ENCODE data around the gene DEDD. TPM values are rescaled to one million over a fixed set of nuclear protein-coding genes. Genes with fewer than 3 reads are reported as not detected.

Gene DEDD
- total RNA-seq, 4 donors from 2014 or later, result 24.4 to 47.0 (median 36.6) TPM

DNA sequence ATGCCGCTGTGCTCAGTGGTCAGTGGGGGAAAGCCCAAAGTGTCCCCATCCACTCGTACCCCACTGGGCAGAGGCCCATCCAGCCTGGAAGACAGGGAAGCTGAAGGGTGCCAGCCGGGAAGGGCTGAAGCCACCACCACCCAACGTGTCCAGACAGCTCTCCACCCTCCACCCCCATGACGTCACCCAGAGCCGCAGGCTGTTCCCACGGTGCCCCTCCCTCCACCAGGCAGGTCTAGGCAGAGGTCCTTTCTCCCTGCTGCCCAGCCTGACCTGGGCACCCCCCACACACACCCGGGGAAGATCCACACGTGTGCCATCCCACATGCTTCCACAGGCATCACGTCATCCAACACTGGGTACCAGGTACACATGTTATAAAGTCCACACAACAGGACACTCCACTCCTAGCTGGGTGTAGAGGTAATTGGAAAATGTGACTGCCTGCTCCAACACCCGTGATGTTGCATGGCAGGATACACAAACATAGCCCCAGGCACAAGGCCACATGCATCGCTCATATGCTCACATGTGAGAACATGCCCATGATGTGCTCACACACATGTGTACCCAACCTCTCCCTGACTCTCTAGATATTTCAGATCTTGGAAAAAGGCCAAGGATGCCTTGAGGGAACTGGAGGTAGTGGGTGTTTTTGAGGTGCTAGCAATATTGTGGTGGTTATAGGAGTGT, 57.6 kb downstream of the DEDD start:
- TF ChIP-seq POLR2AphosphoS5 (IDR thresholded peaks at IDR 0.05), result peak in 2 of 3 donors; percentile 70 to 81
- TF ChIP-seq, protein P1, sequence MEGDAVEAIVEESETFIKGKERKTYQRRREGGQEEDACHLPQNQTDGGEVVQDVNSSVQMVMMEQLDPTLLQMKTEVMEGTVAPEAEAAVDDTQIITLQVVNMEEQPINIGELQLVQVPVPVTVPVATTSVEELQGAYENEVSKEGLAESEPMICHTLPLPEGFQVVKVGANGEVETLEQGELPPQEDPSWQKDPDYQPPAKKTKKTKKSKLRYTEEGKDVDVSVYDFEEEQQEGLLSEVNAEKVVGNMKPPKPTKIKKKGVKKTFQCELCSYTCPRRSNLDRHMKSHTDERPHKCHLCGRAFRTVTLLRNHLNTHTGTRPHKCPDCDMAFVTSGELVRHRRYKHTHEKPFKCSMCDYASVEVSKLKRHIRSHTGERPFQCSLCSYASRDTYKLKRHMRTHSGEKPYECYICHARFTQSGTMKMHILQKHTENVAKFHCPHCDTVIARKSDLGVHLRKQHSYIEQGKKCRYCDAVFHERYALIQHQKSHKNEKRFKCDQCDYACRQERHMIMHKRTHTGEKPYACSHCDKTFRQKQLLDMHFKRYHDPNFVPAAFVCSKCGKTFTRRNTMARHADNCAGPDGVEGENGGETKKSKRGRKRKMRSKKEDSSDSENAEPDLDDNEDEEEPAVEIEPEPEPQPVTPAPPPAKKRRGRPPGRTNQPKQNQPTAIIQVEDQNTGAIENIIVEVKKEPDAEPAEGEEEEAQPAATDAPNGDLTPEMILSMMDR (IDR thresholded peaks at IDR 0.05), result no peak
- 43% methylated on average over 12 of the region's 12 CpGs for WGBS
- DNase-seq (ENCODE audit: low spot score in 2 of 2), result peak in 1 of 2 donors; percentile 82
- Histone ChIP-seq H3K9me3 (no peaks in the 10 kb centered on the region), H3K4me1 (peaks cover 50% of the 10 kb centered on the region), H3K27me3 (no peaks in the 10 kb centered on the region), H3K4me3 (no peak overlapping the region), H3K27ac (peak overlapping the region; percentile 74), H3K36me3 (peaks cover under 1% of the 10 kb centered on the region)

DNA sequence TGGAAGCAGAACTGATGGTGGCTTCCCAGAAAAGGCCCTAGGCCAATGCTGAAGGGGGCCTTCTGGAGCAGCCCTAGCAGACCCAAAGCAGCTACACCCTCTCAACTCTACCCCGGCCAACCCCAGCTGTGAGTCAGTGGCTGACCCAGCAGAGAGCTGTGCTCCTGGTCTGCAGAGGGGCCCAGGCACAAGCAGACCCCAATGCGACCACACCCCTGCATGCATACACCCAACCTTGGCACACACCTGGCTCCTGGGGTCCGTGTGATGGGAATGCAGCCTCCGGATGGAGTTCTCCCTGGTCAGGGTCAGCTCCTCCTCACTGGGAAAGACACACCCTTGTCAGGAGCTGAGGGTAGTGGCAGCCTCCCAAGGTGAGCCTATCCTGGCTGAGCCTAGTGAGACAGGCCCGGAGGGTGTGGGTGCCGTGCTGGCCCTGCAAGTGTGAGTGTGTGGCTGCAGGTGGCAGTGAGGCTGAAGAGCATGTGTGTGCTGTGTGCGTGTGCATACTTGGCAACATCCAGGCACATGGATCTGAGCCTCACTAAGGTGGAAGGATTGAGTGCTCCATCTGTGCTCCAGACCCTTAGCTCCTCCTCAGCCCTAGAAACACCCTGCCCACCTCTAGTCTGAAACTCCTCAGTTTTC, 58.9 kb downstream of the DEDD start:
- Histone ChIP-seq H3K27me3 (no peaks in the 10 kb centered on the region), H3K27ac (peak overlapping the region; percentile 74), H3K9me3 (no peaks in the 10 kb centered on the region), H3K36me3 (peaks cover 3% of the 10 kb centered on the region), H3K4me3 (no peak overlapping the region), H3K4me1 (peaks cover 46% of the 10 kb centered on the region)
- TF ChIP-seq, protein P1 (IDR thresholded peaks at IDR 0.05), result peak in 1 of 2 donors; percentile 12
- TF ChIP-seq POLR2AphosphoS5 (IDR thresholded peaks at IDR 0.05) (peak in 2 of 3 donors; percentile 15 to 25), POLR2A (IDR thresholded peaks at IDR 0.05) (no peak), EP300 (IDR thresholded peaks at IDR 0.05) (no peak)
- DNase-seq (ENCODE audit: low spot score in 2 of 2), result peak in 1 of 2 donors; percentile 85
- 45% methylated on average over 5 of the region's 7 CpGs for WGBS

DNA sequence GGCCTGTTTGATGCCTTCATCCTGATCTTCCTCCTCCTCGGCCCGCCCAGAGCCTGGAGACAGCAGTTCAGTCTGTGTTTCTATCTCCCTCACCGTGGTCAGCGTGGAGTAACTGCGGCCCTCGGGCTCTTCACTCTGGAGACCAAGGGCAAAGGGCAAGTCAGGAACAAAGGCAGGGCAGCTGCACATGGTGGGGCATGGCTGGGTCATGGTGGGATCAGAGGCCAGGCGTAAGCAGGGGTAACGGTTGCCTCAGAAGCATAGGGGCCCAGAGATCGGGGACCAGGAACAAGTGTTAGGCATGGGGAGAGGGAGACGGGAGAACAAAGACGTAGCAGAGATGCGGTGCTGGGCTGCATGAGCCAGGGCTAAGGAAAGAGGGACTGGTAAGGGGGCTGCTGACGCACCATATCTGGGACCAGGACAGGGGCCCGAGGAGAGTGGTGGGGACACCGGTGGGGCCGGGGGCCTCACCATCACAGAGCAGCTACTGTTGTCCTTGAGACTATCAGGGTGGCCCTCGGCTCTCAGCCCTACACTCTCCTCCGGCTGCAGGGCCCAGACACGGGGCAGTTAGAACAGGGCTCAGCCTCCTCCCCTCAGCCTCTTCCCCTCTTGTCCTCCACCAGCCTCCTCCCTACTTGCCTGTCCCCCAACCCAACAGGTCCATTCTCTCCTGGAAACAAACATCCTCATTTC, 59.6 kb downstream of the DEDD start:
- DNase-seq (ENCODE audit: low spot score in 2 of 2), result no peak
- Histone ChIP-seq H3K4me1 (peaks cover 50% of the 10 kb centered on the region), H3K27me3 (no peaks in the 10 kb centered on the region), H3K9me3 (no peaks in the 10 kb centered on the region), H3K4me3 (no peak overlapping the region), H3K27ac (no peak overlapping the region), H3K36me3 (peaks cover 3% of the 10 kb centered on the region)
- TF ChIP-seq POLR2AphosphoS5 (IDR thresholded peaks at IDR 0.05), result no peak
- TF ChIP-seq EP300 (IDR thresholded peaks at IDR 0.05), result no peak
- no peak for TF ChIP-seq POLR2A (IDR thresholded peaks at IDR 0.05)
- TF ChIP-seq, protein P1 (IDR thresholded peaks at IDR 0.05), result no peak
- WGBS, result 92% methylated on average over 19 of the region's 19 CpGs

DNA sequence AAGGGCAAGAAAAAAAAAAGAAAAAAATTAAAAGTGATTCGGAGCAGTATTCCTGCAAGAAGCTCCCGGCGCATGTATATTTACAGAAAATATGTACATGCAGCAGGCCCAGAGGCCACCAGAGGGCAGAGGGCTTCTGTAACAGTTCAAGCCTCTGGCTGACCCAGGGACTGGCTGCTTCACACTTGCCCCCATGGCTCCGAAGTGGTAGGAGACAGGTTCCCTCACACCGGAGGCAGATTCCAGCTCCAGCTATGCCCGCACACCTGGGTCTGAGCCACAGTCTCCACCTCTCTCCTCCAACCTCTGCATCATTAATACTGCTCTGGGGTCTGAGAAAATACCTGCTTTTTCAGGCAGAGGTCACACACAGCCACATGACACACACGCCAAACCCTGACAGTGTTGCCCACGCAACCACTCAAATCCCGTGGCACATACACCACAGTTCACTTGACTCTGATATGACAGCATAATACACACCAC, 60.5 kb downstream of the DEDD start:
- H3K27ac ChIP-seq, result no peak overlapping the region
- H3K36me3 ChIP-seq, result peaks cover 3% of the 10 kb centered on the region
- no peaks in the 10 kb centered on the region for H3K27me3 ChIP-seq
- no peak overlapping the region for H3K4me3 ChIP-seq
- DNase-seq (ENCODE audit: low spot score in 2 of 2), result no peak
- no peaks in the 10 kb centered on the region for H3K9me3 ChIP-seq
- TF ChIP-seq, protein P1 (IDR thresholded peaks at IDR 0.05), result peak; percentile 55 to 66
- TF ChIP-seq POLR2AphosphoS5 (IDR thresholded peaks at IDR 0.05), result no peak
- 74% methylated on average over 9 of the region's 9 CpGs for WGBS
- H3K4me1 ChIP-seq, result peaks cover 50% of the 10 kb centered on the region

Other genes starting within 250 kb of the DEDD start
- not detected for gene ITLN1, start 247.5 kb downstream of the DEDD start, total RNA-seq
- gene ITLN2, start 177.9 kb downstream of the DEDD start, total RNA-seq, result 1 to 10 TPM in 1 of 4 donors, under 1 TPM in 1, not detected in 2; 0.55 to 1.2 TPM
- 100 to 1,000 TPM; 101 to 112 (median 107) TPM for gene F11R, start 111.5 kb downstream of the DEDD start, total RNA-seq
- gene TSTD1, start 93.7 kb downstream of the DEDD start, total RNA-seq, result 100 to 1,000 TPM in 2 of 4 donors, 10 to 100 TPM in 2; 70.0 to 123 (median 98.8) TPM
- 10 to 100 TPM; 33.9 to 88.7 (median 43.7) TPM for gene USF1, start 86.7 kb downstream of the DEDD start, total RNA-seq
- gene ARHGAP30, start 62.8 kb downstream of the DEDD start, total RNA-seq, result 10 to 100 TPM; 12.3 to 46.2 (median 14.5) TPM
- gene NECTIN4, start 43.1 kb downstream of the DEDD start, total RNA-seq, result 100 to 1,000 TPM; 126 to 188 (median 164) TPM
- 1 to 10 TPM in 3 of 4 donors, not detected in 1; 1.3 to 4.0 (median 1.4) TPM for gene KLHDC9, start 34.3 kb downstream of the DEDD start, total RNA-seq
- 10 to 100 TPM; 21.3 to 33.9 (median 27.1) TPM for gene PFDN2, start 14.6 kb downstream of the DEDD start, total RNA-seq
- gene NIT1, start 14.6 kb downstream of the DEDD start, total RNA-seq, result 10 to 100 TPM; 28.3 to 58.2 (median 39.6) TPM
- 10 to 100 TPM; 44.2 to 98.8 (median 80.2) TPM for gene UFC1, start 21.3 kb upstream of the DEDD start, total RNA-seq
- 10 to 100 TPM; 18.7 to 37.0 (median 28.8) TPM for gene USP21, start 26.8 kb upstream of the DEDD start, total RNA-seq
- 10 to 100 TPM; 22.2 to 75.2 (median 37.2) TPM for gene PPOX, start 33.8 kb upstream of the DEDD start, total RNA-seq
- 10 to 100 TPM; 26.9 to 36.6 (median 30.0) TPM for gene B4GALT3, start 44.8 kb upstream of the DEDD start, total RNA-seq
- gene ADAMTS4, start 66.4 kb upstream of the DEDD start, total RNA-seq, result 1 to 10 TPM in 3 of 4 donors, under 1 TPM in 1; 0.93 to 9.9 (median 6.3) TPM
- gene NDUFS2, start 69.7 kb upstream of the DEDD start, total RNA-seq, result 100 to 1,000 TPM in 3 of 4 donors, 10 to 100 TPM in 1; 99.1 to 132 (median 112) TPM
- gene FCER1G, start 82.6 kb upstream of the DEDD start, total RNA-seq, result 10 to 100 TPM in 1 of 4 donors, 1 to 10 TPM in 2, not detected in 1; 2.3 to 12.6 (median 4.6) TPM
- gene APOA2, start 91.0 kb upstream of the DEDD start, total RNA-seq, result 10 to 100 TPM in 1 of 4 donors, not detected in 3; 29.6 TPM
- 10 to 100 TPM in 2 of 4 donors, 1 to 10 TPM in 2; 6.7 to 21.0 (median 8.7) TPM for gene TOMM40L, start 93.4 kb upstream of the DEDD start, total RNA-seq
- gene NR1I3, start 105.5 kb upstream of the DEDD start, total RNA-seq, result 1 to 10 TPM in 1 of 4 donors, not detected in 3; 1.2 TPM
- 10 to 100 TPM in 1 of 4 donors, 1 to 10 TPM in 3; 2.7 to 10.1 (median 3.7) TPM for gene PCP4L1, start 126.1 kb upstream of the DEDD start, total RNA-seq
- 1 to 10 TPM; 2.0 to 3.9 (median 2.7) TPM for gene MPZ, start 177.3 kb upstream of the DEDD start, total RNA-seq
- 10 to 100 TPM; 45.0 to 84.6 (median 60.7) TPM for gene SDHC, start 181.7 kb upstream of the DEDD start, total RNA-seq
- gene CFAP126, start 235.2 kb upstream of the DEDD start, total RNA-seq, result not detected

All from suprapubic skin (tissue), 4 donors.